Measurements from ENCODE around the gene FER. TPM values are rescaled to one million over a fixed set of nuclear protein-coding genes. Genes with fewer than 3 reads are reported as not detected.
A peak's percentile ranks its signal among the peaks of the same experiment; 100 is the strongest.

The FER gene
- polyA plus RNA-seq, 1 donor (not counting 4 experiments of a cell fraction or from before 2014, with no cell fraction given) = 17.1 TPM

- DNase-seq (ENCODE audit: low read depth, low spot score) (no peak), FAIRE-seq (peak; percentile 43)
- H3K9me3 ChIP-seq (ENCODE audit: control insufficient read depth, low read depth, low read length) = no peaks in the 10 kb centered on the region
- no peak overlapping the region for H3K27ac ChIP-seq (ENCODE audit: control insufficient read depth, insufficient read depth, low read length)
- H3K9me1 ChIP-seq (ENCODE audit: control insufficient read depth, extremely low read depth, insufficient read depth, low read length) = no peaks in the 10 kb centered on the region
- H3K4me2 ChIP-seq (ENCODE audit: control insufficient read depth, extremely low read depth, insufficient read depth, low read depth, low read length) = no peak overlapping the region
- H2AFZ ChIP-seq (ENCODE audit: control insufficient read depth, low read length) = no peak overlapping the region
- TF ChIP-seq, protein P1, sequence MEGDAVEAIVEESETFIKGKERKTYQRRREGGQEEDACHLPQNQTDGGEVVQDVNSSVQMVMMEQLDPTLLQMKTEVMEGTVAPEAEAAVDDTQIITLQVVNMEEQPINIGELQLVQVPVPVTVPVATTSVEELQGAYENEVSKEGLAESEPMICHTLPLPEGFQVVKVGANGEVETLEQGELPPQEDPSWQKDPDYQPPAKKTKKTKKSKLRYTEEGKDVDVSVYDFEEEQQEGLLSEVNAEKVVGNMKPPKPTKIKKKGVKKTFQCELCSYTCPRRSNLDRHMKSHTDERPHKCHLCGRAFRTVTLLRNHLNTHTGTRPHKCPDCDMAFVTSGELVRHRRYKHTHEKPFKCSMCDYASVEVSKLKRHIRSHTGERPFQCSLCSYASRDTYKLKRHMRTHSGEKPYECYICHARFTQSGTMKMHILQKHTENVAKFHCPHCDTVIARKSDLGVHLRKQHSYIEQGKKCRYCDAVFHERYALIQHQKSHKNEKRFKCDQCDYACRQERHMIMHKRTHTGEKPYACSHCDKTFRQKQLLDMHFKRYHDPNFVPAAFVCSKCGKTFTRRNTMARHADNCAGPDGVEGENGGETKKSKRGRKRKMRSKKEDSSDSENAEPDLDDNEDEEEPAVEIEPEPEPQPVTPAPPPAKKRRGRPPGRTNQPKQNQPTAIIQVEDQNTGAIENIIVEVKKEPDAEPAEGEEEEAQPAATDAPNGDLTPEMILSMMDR (optimal IDR thresholded peaks at IDR 0.05 in 1 of 3, IDR thresholded peaks at IDR 0.05 in 1 of 3, conservative IDR thresholded peaks at IDR 0.05 in 1 of 3; ENCODE audit: extremely low read depth in 1 of 3, insufficient read depth in 2 of 3, low read length in 3 of 3) = no peak
- TF ChIP-seq EZH2 (IDR thresholded peaks at IDR 0.05; ENCODE audit: low read length) = no peak
- no peak overlapping the region for H3K4me3 ChIP-seq (ENCODE audit: control insufficient read depth in 2 of 3, extremely low read depth in 1 of 3, insufficient read depth in 2 of 3, low read depth in 1 of 3, low read length in 3 of 3)
- no peaks in the 10 kb centered on the region for H3K36me3 ChIP-seq (ENCODE audit: control insufficient read depth in 2 of 2, extremely low read depth in 1 of 2, insufficient read depth in 2 of 2, low read length in 2 of 2)
- H3K27me3 ChIP-seq (ENCODE audit: control insufficient read depth, extremely low read depth, insufficient read depth, low read length) = no peaks in the 10 kb centered on the region
- no peaks in the 10 kb centered on the region for H3K79me2 ChIP-seq (ENCODE audit: control insufficient read depth, insufficient read depth, low read length)
- dilution Hi-C loops (cut with MboI; ENCODE audit: extremely low pct_ligation_motif_present, low sequenced_read_pairs) = no loop called here
- no peaks in the 10 kb centered on the region for H3K4me1 ChIP-seq (ENCODE audit: control insufficient read depth, extremely low read depth, insufficient read depth, low read length)
- no peaks in the 10 kb centered on the region for H4K20me1 ChIP-seq (ENCODE audit: control insufficient read depth, extremely low read depth, insufficient read depth, low read length)
- H3K9ac ChIP-seq (ENCODE audit: control insufficient read depth, extremely low read depth, insufficient read depth, low read length) = no peak overlapping the region
Observed at GRCh38 chr5:109177782-109178181, 430.1 kb downstream of the FER start.

DNA sequence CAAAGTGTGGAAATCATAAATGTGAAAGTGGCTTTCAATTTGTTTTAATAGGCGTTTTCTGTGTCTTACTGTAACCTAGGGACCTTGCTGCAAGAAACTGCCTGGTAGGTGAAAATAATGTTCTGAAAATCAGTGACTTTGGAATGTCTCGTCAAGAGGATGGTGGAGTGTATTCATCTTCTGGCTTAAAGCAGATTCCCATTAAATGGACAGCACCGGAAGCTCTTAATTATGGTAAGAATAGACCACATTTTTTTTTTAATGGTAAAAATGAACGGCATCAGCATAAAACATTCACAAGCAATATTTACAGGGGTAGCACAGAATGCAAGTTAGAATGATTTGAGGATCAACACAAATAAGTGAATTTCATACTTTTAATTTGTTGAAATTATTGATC is 433.0 kb downstream of the FER start:
- Histone ChIP-seq H3K27ac (ENCODE audit: control insufficient read depth, insufficient read depth, low read length) (no peak overlapping the region), H3K4me2 (ENCODE audit: control insufficient read depth, extremely low read depth, insufficient read depth, low read depth, low read length) (no peak overlapping the region), H2AFZ (ENCODE audit: control insufficient read depth, low read length) (no peak overlapping the region), H3K9me1 (ENCODE audit: control insufficient read depth, extremely low read depth, insufficient read depth, low read length) (no peaks in the 10 kb centered on the region), H3K36me3 (ENCODE audit: control insufficient read depth in 2 of 2, extremely low read depth in 1 of 2, insufficient read depth in 2 of 2, low read length in 2 of 2) (no peaks in the 10 kb centered on the region), H3K79me2 (ENCODE audit: control insufficient read depth, insufficient read depth, low read length) (no peaks in the 10 kb centered on the region), H3K4me3 (ENCODE audit: control insufficient read depth in 2 of 3, extremely low read depth in 1 of 3, insufficient read depth in 2 of 3, low read depth in 1 of 3, low read length in 3 of 3) (no peak overlapping the region), H3K9me3 (ENCODE audit: control insufficient read depth, low read depth, low read length) (no peaks in the 10 kb centered on the region), H3K27me3 (ENCODE audit: control insufficient read depth, extremely low read depth, insufficient read depth, low read length) (no peaks in the 10 kb centered on the region), H3K9ac (ENCODE audit: control insufficient read depth, extremely low read depth, insufficient read depth, low read length) (no peak overlapping the region), H3K4me1 (ENCODE audit: control insufficient read depth, extremely low read depth, insufficient read depth, low read length) (no peaks in the 10 kb centered on the region), H4K20me1 (ENCODE audit: control insufficient read depth, extremely low read depth, insufficient read depth, low read length) (no peaks in the 10 kb centered on the region)
- TF ChIP-seq EZH2 (IDR thresholded peaks at IDR 0.05; ENCODE audit: low read length) = no peak
- TF ChIP-seq, protein P1 (optimal IDR thresholded peaks at IDR 0.05 in 1 of 3, IDR thresholded peaks at IDR 0.05 in 1 of 3, conservative IDR thresholded peaks at IDR 0.05 in 1 of 3; ENCODE audit: extremely low read depth in 1 of 3, insufficient read depth in 2 of 3, low read length in 3 of 3) = no peak
- dilution Hi-C loops (cut with MboI; ENCODE audit: extremely low pct_ligation_motif_present, low sequenced_read_pairs) = no loop called here
- FAIRE-seq = no peak
- DNase-seq (ENCODE audit: low read depth, low spot score) = no peak

Data from keratinocyte (primary cell).